Heart left ventricle (tissue), 16 donors: ENCODE measurements around the gene IGDCC3. TPM values are rescaled to one million over a fixed set of nuclear protein-coding genes. Genes with fewer than 3 reads are reported as not detected.
"Not testable (repeated sequence)": the region's sequence is repeated elsewhere in the genome, so short reads cannot be mapped to it uniquely, and the experiment has no call there.

Experiments used
- ATAC-seq, 4 donors: fragments of 200-7000 bp; cut with Tn5 transposase; one replicate each; pipeline ENCODE4 v1.9.1; 2020 to 2022; ENCODE audit warnings: moderate library complexity in 4 of 4, mild to moderate bottlenecking in 3 of 4, moderate number of reproducible peaks in 1 of 4
- DNase-seq, 5 donors: peaks; one replicate each; pipeline ENCODE4 v3.0.0-alpha.2; 2020
- H3K27ac ChIP-seq, 12 donors: fragments of 200-600 bp; sonication (generic) in 4 of 12; one replicate each; pipeline versions ENCODE4 v1.5.0 to v1.8.0; 2016 to 2022; ENCODE audit warnings: mild to moderate bottlenecking in 2 of 12
- H3K27me3 ChIP-seq, 9 donors: fragments of 200-600 bp; sonication (generic) in 2 of 9; one replicate each; pipeline versions ENCODE4 v1.5.1 to v1.8.0; 2016 to 2022; ENCODE audit warnings: mild to moderate bottlenecking in 3 of 9
- H3K36me3 ChIP-seq, 9 donors: fragments of 200-600 bp; sonication (generic) in 2 of 9; one replicate each; pipeline versions ENCODE4 v1.5.0 to v1.8.0; 2018 to 2022; ENCODE audit warnings: mild to moderate bottlenecking in 2 of 9
- H3K4me1 ChIP-seq, 12 donors: fragments of 200-600 bp; sonication (generic) in 4 of 12; one replicate each; pipeline versions ENCODE4 v1.5.0 to v1.8.0; 2016 to 2022; ENCODE audit warnings: mild to moderate bottlenecking in 3 of 12
- H3K4me3 ChIP-seq, 12 donors: fragments of 200-600 bp; sonication (generic) in 4 of 12; one replicate each; pipeline versions ENCODE4 v1.5.0 to v1.8.0; 2017 to 2022; ENCODE audit warnings: mild to moderate bottlenecking in 9 of 12, moderate library complexity in 4 of 12
- H3K9me3 ChIP-seq, 12 donors: fragments of 200-600 bp; sonication (generic) in 4 of 12; one replicate each; pipeline versions ENCODE4 v1.5.0 to v1.8.0; 2016 to 2022; ENCODE audit warnings: mild to moderate bottlenecking in 1 of 12
- CTCF ChIP-seq, 12 donors: fragments of 200-600 bp; sonication (generic) in 4 of 12; IDR thresholded peaks; one replicate each; pipeline versions ENCODE4 v1.5.0 to v1.8.0; 2018 to 2022; ENCODE audit warnings: antibody characterized with exemption in 12 of 12, mild to moderate bottlenecking in 5 of 12
- POLR2A ChIP-seq, 2 donors: fragments of 450-650 bp; IDR thresholded peaks; one replicate each; pipeline ENCODE4 v1.6.1; 2017; ENCODE audit warnings: antibody characterized with exemption in 2 of 2, mild to moderate bottlenecking in 2 of 2, moderate library complexity in 2 of 2
- WGBS, 4 donors: extraction: QIAGEN DNeasy Blood & Tissue Kit in 2 of 4; methylation state at CpG; one replicate each; pipeline versions ENCODE4 v1.1.5 to v1.1.7; 2013 to 2018; 5-methylcytosine and 5-hydroxymethylcytosine counted together
- intact Hi-C, 10 donors: fragments of 100-400 bp; cut with DNase I; formaldehyde crosslinking; loops; one replicate each; pipeline versions ENCODE4 v1.11.1 to v1.14.2; 2022
- polyA plus RNA-seq, 2 donors: library from polyadenylated mRNA; stranded (reverse); fragments of 200-250 nt; gene quantifications; one replicate each; pipeline ENCODE4 v1.2.3, GENCODE V29; 2013
- total RNA-seq, 9 donors: library from RNA; depleted of rRNA in 2 of 9; stranded (reverse); fragments of >200 nt in 2 of 9; fragmentation: NEBNext Ultra II Directional in 3 of 9; extraction: Animal tissue kit (Norgen Biotek cat#: 25700) in 3 of 9; gene quantifications; one replicate each; pipeline versions ENCODE4 v1.1.0 to v1.2.4, GENCODE V29; 2016 to 2023
- donor health status: ischemic (EF 13 %, LVEDD 7.1; RV severe dilation, severe dysfunction).
- donor health status: healthy with polysubstance abuse.
- donor health status: DM: no; HTN: yes; CAD: no.
- donor health status: DM: no; HTN: no; CAD: no.
- donor health status: ischemic (EF 25% LVEDD 6.9; RV normal size, moderate dysfunction).
- donor health status: ischemic (EF 25% LVEDD 5.7; RV mildly dilated, moderate dysfunction).
- donor health status: healthy.
- donor health status: DM: yes; HTN: yes; CAD: no.
- donor health status: ischemic (EF 35%, LVEDD 5.7; RV mildly dilated, moderate dysfunction).
- donor health status: nonischemic (EF 11% LVEDD 7.7; RV severe dilation, severe dysfunction).
- donor health status: DM: yes; HTN: yes; CAD: no.
- donor health status: PGD.
- donor health status: ischemic (EF 29% LVEDD 5.4; RV normal size, mild dysfunction).
- donor health status: nonischemic (EF 23%, LVEDD 6.1; RV moderate dilation, normal function).

IGDCC3 gene
- total and polyA plus RNA-seq, 11 donors: 0.07 to 0.33 (median 0.16) TPM; not detected in 7

GRCh38 chr15:65354835-65355172, 23.0 kb downstream of the IGDCC3 start:
- TF ChIP-seq CTCF (IDR thresholded peaks at IDR 0.05) (no peak), POLR2A (IDR thresholded peaks at IDR 0.05) (no peak)
- peak overlapping the region in 8 of 12 donors; percentile 41 to 56 (median 50) for H3K4me3 ChIP-seq
- H3K9me3 ChIP-seq: peaks cover 0 to 14% (median 2%) of the 10 kb centered on the region in 12 donors
- intact Hi-C loops: no loop called here
- H3K27me3 ChIP-seq: peaks cover 0 to 44% (median 13%) of the 10 kb centered on the region in 9 donors
- DNase-seq (no peak), ATAC-seq (no peak)
- no peaks in the 10 kb centered on the region for H3K36me3 ChIP-seq
- H3K27ac ChIP-seq: no peak overlapping the region
- H3K4me1 ChIP-seq: peaks cover 0 to 7% (median 6%) of the 10 kb centered on the region in 12 donors
- WGBS, 4 donors: 69 to 89% (median 77%) methylated on average over 5 to 10 of the region's 10 CpGs

- H3K27ac ChIP-seq, intact Hi-C loops, H3K4me3 ChIP-seq, H3K36me3 ChIP-seq, H3K4me1 ChIP-seq, ATAC-seq, DNase-seq: not testable (repeated sequence)
- Histone ChIP-seq H3K9me3 (peaks cover 0 to 14% (median 2%) of the 10 kb centered on the region in 12 donors), H3K27me3 (peaks cover 0 to 37% (median 8%) of the 10 kb centered on the region in 9 donors)
- WGBS, 4 donors: 68 to 83% (median 72%) methylated on average over 1 of the region's 1 CpG
Observed at GRCh38 chr15:65351972-65352371, 25.8 kb downstream of the IGDCC3 start.

GRCh38 chr15:65349338-65349737, 28.5 kb downstream of the IGDCC3 start:
- 83 to 90% (median 83%) methylated on average over 8 of the region's 8 CpGs for WGBS, 4 donors
- intact Hi-C loops: no loop called here
- Histone ChIP-seq H3K4me3 (no peak overlapping the region), H3K27me3 (peaks cover 0 to 12% (median 0%) of the 10 kb centered on the region in 9 donors), H3K36me3 (no peaks in the 10 kb centered on the region), H3K4me1 (no peaks in the 10 kb centered on the region), H3K27ac (no peak overlapping the region), H3K9me3 (peaks cover 0 to 14% (median 2%) of the 10 kb centered on the region in 12 donors)
- TF ChIP-seq POLR2A (IDR thresholded peaks at IDR 0.05): no peak
- TF ChIP-seq CTCF (IDR thresholded peaks at IDR 0.05): no peak
- DNase-seq (no peak), ATAC-seq (no peak)

GRCh38 chr15:65347756-65348155, 30.0 kb downstream of the IGDCC3 start:
- H3K27ac ChIP-seq, H3K4me3 ChIP-seq, H3K4me1 ChIP-seq, ATAC-seq, H3K36me3 ChIP-seq, H3K27me3 ChIP-seq, intact Hi-C loops, DNase-seq: not testable (repeated sequence)
- H3K9me3 ChIP-seq: peaks cover 0 to 14% (median 2%) of the 10 kb centered on the region in 12 donors
- 89 to 98% (median 90%) methylated on average over 8 of the region's 8 CpGs for WGBS, 4 donors

- intact Hi-C loops: no loop called here
- ATAC-seq (no peak), DNase-seq (no peak)
- TF ChIP-seq CTCF (IDR thresholded peaks at IDR 0.05): no peak
- TF ChIP-seq POLR2A (IDR thresholded peaks at IDR 0.05): no peak
- Histone ChIP-seq H3K27me3 (peaks cover 0 to 4% (median 0%) of the 10 kb centered on the region in 9 donors), H3K4me3 (no peak overlapping the region), H3K27ac (no peak overlapping the region), H3K36me3 (no peaks in the 10 kb centered on the region), H3K9me3 (peaks cover 0 to 9% (median 0%) of the 10 kb centered on the region in 12 donors), H3K4me1 (no peaks in the 10 kb centered on the region)
- WGBS, 4 donors: 51 to 64% (median 59%) methylated on average over 6 of the region's 6 CpGs
Observed at GRCh38 chr15:65346856-65347598, 30.8 kb downstream of the IGDCC3 start.
